Body of pancreas (tissue), 4 donors: ENCODE data around the gene ZSCAN20. TPM values are rescaled to one million over a fixed set of nuclear protein-coding genes. Genes with fewer than 3 reads are reported as not detected.
A peak's percentile ranks its signal among the peaks of the same experiment; 100 is the strongest.

Source experiments
- ATAC-seq: fragments of 150-250 bp; one replicate; pipeline ENCODE4 v1.9.1; 2016
- DNase-seq, 4 donors: peaks; one replicate each; pipeline ENCODE4 v3.0.0-alpha.2; 2019
- H3K27ac ChIP-seq, 4 donors: fragments of 200-600 bp; sonication (generic); 1 replicate in 3 of 4; 2 replicates in 1 of 4; pipeline versions ENCODE4 v1.5.1 to v1.6.1; 2016 to 2019; ENCODE audit warnings: mild to moderate bottlenecking in 1 of 4, mixed read lengths in 1 of 4, moderate library complexity in 1 of 4
- H3K27me3 ChIP-seq, 2 donors: fragments of 200-600 bp; sonication (generic); one replicate each; pipeline ENCODE4 v1.6.0; 2016; ENCODE audit warnings: mild to moderate bottlenecking in 1 of 2
- H3K36me3 ChIP-seq, 2 donors: fragments of 200-600 bp; sonication (generic); replicated peaks in 1 of 2; 2 replicates each; pipeline ENCODE4 v1.5.1; 2016; ENCODE audit warnings: low read depth in 2 of 2; ENCODE audit not compliant: insufficient read depth in 1 of 2
- H3K4me1 ChIP-seq: fragments of 200-600 bp; sonication (generic); one replicate; pipeline ENCODE4 v1.6.0; 2016
- H3K4me3 ChIP-seq, 2 donors: fragments of 200-600 bp; sonication (generic); 1 replicate in 1 of 2; 2 replicates in 1 of 2; pipeline ENCODE4 v1.5.1; 2016 to 2019
- H3K9me3 ChIP-seq, 3 donors: fragments of 200-600 bp; sonication (generic); 1 replicate in 2 of 3; 2 replicates in 1 of 3; pipeline ENCODE4 v1.5.1; 2016
- CTCF ChIP-seq, 7 experiments: fragments of 450-650 bp in 4 of 7; fragments of 200-600 bp in 3 of 7; sonication (generic) in 3 of 7; IDR thresholded peaks; one replicate each; pipeline ENCODE4 v1.5.1; 2016 to 2019; ENCODE audit warnings: antibody characterized with exemption in 7 of 7
- POLR2A ChIP-seq, 3 donors: fragments of 450-650 bp; IDR thresholded peaks; one replicate each; pipeline ENCODE4 v1.6.1; 2016; ENCODE audit warnings: antibody characterized with exemption in 3 of 3, mild to moderate bottlenecking in 2 of 3
- WGBS, 2 donors: methylation state at CpG; one replicate each; pipeline ENCODE4 v1.1.5; 2017; 5-methylcytosine and 5-hydroxymethylcytosine counted together
- intact Hi-C: fragments of 100-400 bp; cut with DNase I; formaldehyde crosslinking; loops from one replicate; pipeline ENCODE4 v1.15.1; 2023
- total RNA-seq, 2 donors: library from RNA; depleted of rRNA; stranded (reverse); fragments of >200 nt; gene quantifications; one replicate each; pipeline ENCODE4 v1.1.0, GENCODE V29; 2016

ZSCAN20 gene
- total RNA-seq, 2 donors from 2014 or later = 3.0 to 3.6 TPM

DNA sequence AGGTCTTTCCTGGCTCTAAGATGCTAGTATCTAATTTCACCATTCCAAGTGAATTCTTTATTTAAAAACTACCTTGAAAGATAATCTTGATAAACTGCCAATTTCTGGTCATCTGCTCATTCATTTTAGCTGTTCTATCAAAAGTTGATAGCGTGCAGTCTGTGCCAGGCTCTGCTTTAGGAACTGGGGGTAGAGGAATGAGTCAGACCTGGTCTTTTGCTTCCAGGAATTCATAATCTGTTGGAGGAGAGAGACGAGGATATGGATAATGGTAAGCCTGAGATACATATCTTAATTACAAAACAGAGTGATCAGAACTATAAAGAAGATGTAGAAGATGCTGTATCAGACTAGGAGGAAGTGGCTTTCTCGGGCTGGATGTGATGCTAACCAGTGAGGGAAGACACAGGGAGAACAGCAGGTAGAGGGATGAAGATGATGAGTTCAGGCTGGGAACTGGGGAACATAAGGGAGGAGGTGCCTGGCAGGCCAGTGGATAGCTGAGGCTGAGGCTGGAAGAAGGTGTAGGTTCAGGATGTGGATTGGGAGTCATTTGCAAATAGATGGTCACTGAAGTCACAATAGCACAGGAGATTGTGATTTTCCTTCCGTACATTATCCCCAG is 29.3 kb upstream of the ZSCAN20 start:
- DNase-seq = no peak
- Histone ChIP-seq H3K36me3 (no peaks in the 10 kb centered on the region), H3K27me3 (no peaks in the 10 kb centered on the region), H3K9me3 (no peaks in the 10 kb centered on the region), H3K4me1 (no peaks in the 10 kb centered on the region), H3K4me3 (no peak overlapping the region), H3K27ac (no peak overlapping the region)
- no peak for ATAC-seq
- intact Hi-C loops = no loop called here
- no peak for TF ChIP-seq CTCF (IDR thresholded peaks at IDR 0.05)
- TF ChIP-seq POLR2A (IDR thresholded peaks at IDR 0.05) = no peak
- 52 to 59% methylated on average over 4 of the region's 4 CpGs for WGBS, 2 donors

DNA sequence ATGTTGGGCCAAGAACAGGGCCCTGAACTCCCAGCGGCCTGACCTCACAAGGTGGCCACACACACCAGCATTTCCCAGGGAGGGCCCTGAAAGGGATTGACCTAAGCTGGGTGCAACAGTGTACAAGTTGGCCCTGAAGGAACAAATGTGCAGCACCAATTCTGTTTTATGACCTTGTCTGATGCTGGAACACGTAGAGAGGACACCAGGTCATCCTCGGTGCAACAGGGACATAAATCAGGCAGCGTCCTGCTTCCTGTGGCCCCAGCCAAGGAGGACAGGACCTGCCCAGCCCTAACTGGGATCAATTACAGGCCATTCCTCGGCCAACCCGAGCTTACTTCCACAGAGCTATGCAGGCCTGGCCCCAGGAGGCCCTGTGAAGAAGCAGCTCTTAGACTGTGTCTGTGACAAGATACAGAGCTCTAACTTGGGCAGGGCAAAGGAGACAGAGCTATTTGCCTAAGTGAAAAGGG is 28.7 kb upstream of the ZSCAN20 start:
- Histone ChIP-seq H3K27me3 (no peaks in the 10 kb centered on the region), H3K27ac (no peak overlapping the region), H3K36me3 (no peaks in the 10 kb centered on the region), H3K9me3 (no peaks in the 10 kb centered on the region), H3K4me1 (no peaks in the 10 kb centered on the region), H3K4me3 (no peak overlapping the region)
- intact Hi-C loops = no loop called here
- 53 to 69% methylated on average over 3 to 6 of the region's 6 CpGs for WGBS, 2 donors
- no peak for DNase-seq
- ATAC-seq = peak; percentile 35
- TF ChIP-seq POLR2A (IDR thresholded peaks at IDR 0.05) (no peak), CTCF (IDR thresholded peaks at IDR 0.05) (no peak)

DNA sequence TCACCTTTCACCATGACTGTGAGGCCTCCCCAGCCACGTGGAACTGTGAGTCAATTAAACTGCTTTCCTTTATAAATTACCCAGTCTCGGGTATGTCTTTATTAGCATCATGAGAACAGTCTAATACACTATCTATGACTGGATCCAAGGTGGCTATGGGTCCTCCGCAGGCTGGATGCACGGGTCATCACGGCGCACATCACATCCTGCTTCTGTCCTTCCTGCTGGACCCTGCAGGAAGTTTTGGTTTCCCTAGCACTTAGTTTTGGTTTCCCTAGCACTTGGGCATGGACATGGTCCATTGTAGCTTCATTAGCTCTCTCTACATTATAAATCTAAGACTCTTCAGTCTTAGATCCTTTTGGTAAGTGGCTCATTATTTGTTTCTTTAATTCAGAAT is 27.3 kb upstream of the ZSCAN20 start:
- Histone ChIP-seq H3K27me3 (no peaks in the 10 kb centered on the region), H3K9me3 (no peaks in the 10 kb centered on the region), H3K4me3 (no peak overlapping the region), H3K36me3 (no peaks in the 10 kb centered on the region), H3K27ac (no peak overlapping the region), H3K4me1 (no peaks in the 10 kb centered on the region)
- 75 to 81% methylated on average over 6 of the region's 6 CpGs for WGBS, 2 donors
- ATAC-seq (no peak), DNase-seq (no peak)
- intact Hi-C loops = no loop called here
- TF ChIP-seq POLR2A (IDR thresholded peaks at IDR 0.05) (no peak), CTCF (IDR thresholded peaks at IDR 0.05) (no peak)

DNA sequence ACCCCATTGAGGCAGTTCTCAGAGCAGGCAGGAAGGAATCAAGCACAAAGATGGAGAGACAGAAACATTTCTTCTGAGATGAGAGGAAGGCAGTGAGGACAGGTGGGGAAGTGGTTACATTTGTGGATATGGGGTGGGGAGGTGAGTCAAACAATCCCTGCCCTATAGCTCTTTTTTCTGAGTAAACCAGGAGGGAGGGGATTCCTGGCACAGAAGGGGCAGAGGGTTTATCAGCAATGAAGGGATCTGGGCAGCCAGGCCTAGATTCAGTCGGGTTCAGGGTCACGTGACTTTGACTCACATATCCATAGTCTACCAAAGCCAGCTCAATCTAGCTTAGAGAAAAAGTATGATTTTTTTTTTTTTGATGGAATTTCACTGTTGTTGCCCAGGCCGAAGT is 25.9 kb upstream of the ZSCAN20 start:
- TF ChIP-seq CTCF (IDR thresholded peaks at IDR 0.05) (no peak), POLR2A (IDR thresholded peaks at IDR 0.05) (no peak)
- H3K27me3 ChIP-seq = no peaks in the 10 kb centered on the region
- WGBS, 2 donors = 77 to 80% methylated on average over 3 of the region's 3 CpGs
- H3K36me3 ChIP-seq = no peaks in the 10 kb centered on the region
- H3K4me1 ChIP-seq = no peaks in the 10 kb centered on the region
- H3K27ac ChIP-seq = no peak overlapping the region
- no peaks in the 10 kb centered on the region for H3K9me3 ChIP-seq
- DNase-seq (no peak), ATAC-seq (no peak)
- intact Hi-C loops = no loop called here
- H3K4me3 ChIP-seq = no peak overlapping the region

GRCh38 chr1:33454646-33455282 is 17.7 kb upstream of the ZSCAN20 start:
- intact Hi-C loops = no loop called here
- no peak for TF ChIP-seq POLR2A (IDR thresholded peaks at IDR 0.05)
- no peak for TF ChIP-seq CTCF (IDR thresholded peaks at IDR 0.05)
- H3K36me3 ChIP-seq = no peaks in the 10 kb centered on the region

More at GRCh38 chr1:33454646-33455282, 17.7 kb upstream of the ZSCAN20 start:
- Histone ChIP-seq H3K27me3 (no peaks in the 10 kb centered on the region), H3K27ac (no peak overlapping the region), H3K4me3 (no peak overlapping the region), H3K4me1 (no peaks in the 10 kb centered on the region), H3K9me3 (no peaks in the 10 kb centered on the region)
- DNase-seq = no peak
- ATAC-seq = no peak
- WGBS, 2 donors = 82 to 88% methylated on average over 8 of the region's 8 CpGs
